H1 (cell line): ENCODE data around the gene TMEM14B. TPM values are rescaled to one million over a fixed set of nuclear protein-coding genes. Genes with fewer than 3 reads are reported as not detected.

ENCODE experiments used
- CBX5 ChIP-seq: fragments of 300-800, 300-1000 bp; sonication (generic); IDR thresholded peaks from 2 replicates; pipeline ENCODE4 v1.7.1; 2016; ENCODE audit warnings: antibody characterized with exemption, low read length, low read depth
- CHD2 ChIP-seq: IDR thresholded peaks from 2 replicates; pipeline ENCODE4 v1.6.1; 2012; ENCODE audit warnings: low read length, improper control_type of control experiment
- KDM1A ChIP-seq: fragments of 200-600, 300-600 bp; sonication (generic); IDR thresholded peaks from 2 replicates; pipeline ENCODE4 v1.7.1; 2016; ENCODE audit warnings: mild to moderate bottlenecking, low read length, borderline replicate concordance
- NRF1 ChIP-seq: IDR thresholded peaks from 2 replicates; pipeline ENCODE4 v1.6.1; 2011; ENCODE audit warnings: mild to moderate bottlenecking, low read depth, low read length, improper control_type of control experiment
- RXRA ChIP-seq: IDR thresholded peaks from 2 replicates; pipeline ENCODE4 v1.6.1; 2011; ENCODE audit warnings: low read depth, mild to moderate bottlenecking, low read length, moderate library complexity; ENCODE audit not compliant: insufficient read depth
- TAF1 ChIP-seq: IDR thresholded peaks from 2 replicates; pipeline ENCODE4 v1.6.1; 2011; ENCODE audit warnings: mild to moderate bottlenecking, low read depth, low read length
- polyA plus RNA-seq, 7 experiments: library from polyadenylated mRNA; depleted of rRNA in 3 of 7; stranded (reverse) in 5 of 7; unstranded in 2 of 7; fragments of >200 nt in 5 of 7; fragments of 200-250 nt in 2 of 7; gene quantifications; 1 replicate in 5 of 7; 2 replicates in 1 of 7; 4 replicates in 1 of 7; pipeline versions ENCODE4 v1.2.1 to v1.2.3, GENCODE V29; 2011 to 2013; ENCODE audit warnings: missing spikeins in 2 of 7, mixed read lengths in 2 of 7
- total RNA-seq: library from RNA; stranded (reverse); fragmentation: NEBNext Ultra II Directional; extraction: Animal tissue kit (Norgen Biotek cat#: 25700); gene quantifications from 2 replicates; pipeline ENCODE4 v1.2.1, GENCODE V29; 2021

TMEM14B gene
- total and polyA plus RNA-seq, 2 of the 8 experiments (the other 6 are each of a cell fraction or from before 2014, with no cell fraction given) = 84.6 to 109 TPM

DNA sequence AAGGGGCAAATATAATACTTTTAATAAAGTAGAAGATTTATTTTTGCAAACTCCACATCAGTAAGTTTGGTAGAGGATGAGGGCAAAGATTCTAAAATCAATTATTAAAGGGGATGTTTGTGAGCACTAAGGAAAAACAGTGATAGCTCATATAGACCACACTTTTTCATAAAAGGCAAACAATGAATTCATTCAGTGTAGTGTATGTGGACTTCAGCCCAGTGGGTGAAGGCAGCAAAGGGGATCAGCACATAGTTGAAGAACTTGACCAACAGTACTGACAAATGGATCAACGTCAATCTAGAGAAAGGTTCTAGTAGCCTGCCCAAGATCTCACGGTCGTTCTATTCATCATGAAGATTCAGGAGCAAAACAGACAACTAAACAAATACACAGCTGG lies 45.4 kb downstream of the TMEM14B start (continued):
- TF ChIP-seq RXRA = no peak
- no peak for TF ChIP-seq CBX5
- TF ChIP-seq CHD2 = no peak
- TF ChIP-seq NRF1 = no peak
- TF ChIP-seq TAF1 = no peak
- TF ChIP-seq KDM1A = no peak
- TF ChIP-seq, all 59 proteins: peak for 0
